RWPE2 (cell line): ENCODE measurements around the gene IPPK.

Experiments
- ATAC-seq: fragments of 200-7000 bp; cut with Tn5 transposase; 3 replicates; pipeline ENCODE4 v1.9.1; 2021; ENCODE audit warnings: low read depth
- DNase-seq: peaks from one replicate; pipeline ENCODE4 v3.0.0-alpha.2; 2020; ENCODE audit warnings: low spot score
- H3K27ac ChIP-seq: fragments of 450-650 bp; 2 replicates; pipeline ENCODE4 v1.5.1; 2017; ENCODE audit warnings: mild to moderate bottlenecking; ENCODE audit not compliant: poor library complexity, severe bottlenecking
- H3K27me3 ChIP-seq: fragments of 250-450 bp; sonication (Bioruptor Pico); 2 replicates; pipeline ENCODE4 v1.5.1; 2021; ENCODE audit warnings: mild to moderate bottlenecking, moderate library complexity; ENCODE audit not compliant: insufficient read depth, poor library complexity, severe bottlenecking
- H3K36me3 ChIP-seq: fragments of 250-450 bp; sonication (Bioruptor Pico); 2 replicates; pipeline ENCODE4 v1.5.1; 2020; ENCODE audit warnings: low read depth, mild to moderate bottlenecking, moderate library complexity
- H3K4me1 ChIP-seq: fragments of 250-450 bp; sonication (Bioruptor Pico); 2 replicates; pipeline ENCODE4 v1.5.1; 2021; ENCODE audit warnings: mild to moderate bottlenecking, moderate library complexity; ENCODE audit not compliant: insufficient read depth, poor library complexity, severe bottlenecking
- H3K4me3 ChIP-seq: fragments of 250-450 bp; sonication (Bioruptor Pico); 2 replicates; pipeline ENCODE4 v1.5.1; 2021; ENCODE audit warnings: mild to moderate bottlenecking, moderate library complexity; ENCODE audit not compliant: severe bottlenecking
- H3K9me3 ChIP-seq: fragments of 250-450 bp; sonication (Bioruptor Pico); 2 replicates; pipeline ENCODE4 v1.5.1; 2021; ENCODE audit warnings: mild to moderate bottlenecking, moderate library complexity; ENCODE audit not compliant: severe bottlenecking
- TF ChIP-seq, protein P1 (sequence below): fragments of 450-650 bp; IDR thresholded peaks from one replicate; pipeline ENCODE4 v1.5.1; 2017; ENCODE audit warnings: mild to moderate bottlenecking, moderate library complexity; ENCODE audit not compliant: poor library complexity, severe bottlenecking

The IPPK gene

DNA sequence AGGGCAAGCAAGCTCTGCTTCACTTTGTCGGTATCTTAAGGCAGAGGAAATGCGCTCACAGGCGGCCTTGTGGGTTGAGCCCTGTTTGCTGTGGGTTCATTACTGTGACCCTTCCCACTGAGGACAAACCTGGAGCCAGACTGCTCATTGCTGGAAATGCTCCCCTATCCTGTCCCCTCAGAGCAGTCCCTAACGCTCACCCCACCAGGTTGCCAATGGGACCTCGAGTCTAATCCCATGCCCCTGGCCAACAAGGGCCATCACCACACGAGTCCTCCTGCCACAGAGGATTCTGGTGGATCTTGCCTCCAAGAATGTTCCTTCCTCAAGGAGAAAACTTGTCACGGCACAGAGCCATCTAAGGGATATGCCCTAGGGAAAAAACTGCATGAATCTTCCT, 14.6 kb downstream of the IPPK start:
- H3K4me3 ChIP-seq, result no peak overlapping the region
- H3K9me3 ChIP-seq, result no peaks in the 10 kb centered on the region
- H3K4me1 ChIP-seq, result peaks cover 6% of the 10 kb centered on the region
- 0 out of 3 replicates have a peak, but pooled peaks have one; percentile 14 for ATAC-seq
- peaks cover 22% of the 10 kb centered on the region for H3K36me3 ChIP-seq
- H3K27me3 ChIP-seq, result no peaks in the 10 kb centered on the region
- H3K27ac ChIP-seq, result peak overlapping the region; percentile 8
- TF ChIP-seq, protein P1, sequence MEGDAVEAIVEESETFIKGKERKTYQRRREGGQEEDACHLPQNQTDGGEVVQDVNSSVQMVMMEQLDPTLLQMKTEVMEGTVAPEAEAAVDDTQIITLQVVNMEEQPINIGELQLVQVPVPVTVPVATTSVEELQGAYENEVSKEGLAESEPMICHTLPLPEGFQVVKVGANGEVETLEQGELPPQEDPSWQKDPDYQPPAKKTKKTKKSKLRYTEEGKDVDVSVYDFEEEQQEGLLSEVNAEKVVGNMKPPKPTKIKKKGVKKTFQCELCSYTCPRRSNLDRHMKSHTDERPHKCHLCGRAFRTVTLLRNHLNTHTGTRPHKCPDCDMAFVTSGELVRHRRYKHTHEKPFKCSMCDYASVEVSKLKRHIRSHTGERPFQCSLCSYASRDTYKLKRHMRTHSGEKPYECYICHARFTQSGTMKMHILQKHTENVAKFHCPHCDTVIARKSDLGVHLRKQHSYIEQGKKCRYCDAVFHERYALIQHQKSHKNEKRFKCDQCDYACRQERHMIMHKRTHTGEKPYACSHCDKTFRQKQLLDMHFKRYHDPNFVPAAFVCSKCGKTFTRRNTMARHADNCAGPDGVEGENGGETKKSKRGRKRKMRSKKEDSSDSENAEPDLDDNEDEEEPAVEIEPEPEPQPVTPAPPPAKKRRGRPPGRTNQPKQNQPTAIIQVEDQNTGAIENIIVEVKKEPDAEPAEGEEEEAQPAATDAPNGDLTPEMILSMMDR, result no peak
- DNase-seq, result no peak

DNA sequence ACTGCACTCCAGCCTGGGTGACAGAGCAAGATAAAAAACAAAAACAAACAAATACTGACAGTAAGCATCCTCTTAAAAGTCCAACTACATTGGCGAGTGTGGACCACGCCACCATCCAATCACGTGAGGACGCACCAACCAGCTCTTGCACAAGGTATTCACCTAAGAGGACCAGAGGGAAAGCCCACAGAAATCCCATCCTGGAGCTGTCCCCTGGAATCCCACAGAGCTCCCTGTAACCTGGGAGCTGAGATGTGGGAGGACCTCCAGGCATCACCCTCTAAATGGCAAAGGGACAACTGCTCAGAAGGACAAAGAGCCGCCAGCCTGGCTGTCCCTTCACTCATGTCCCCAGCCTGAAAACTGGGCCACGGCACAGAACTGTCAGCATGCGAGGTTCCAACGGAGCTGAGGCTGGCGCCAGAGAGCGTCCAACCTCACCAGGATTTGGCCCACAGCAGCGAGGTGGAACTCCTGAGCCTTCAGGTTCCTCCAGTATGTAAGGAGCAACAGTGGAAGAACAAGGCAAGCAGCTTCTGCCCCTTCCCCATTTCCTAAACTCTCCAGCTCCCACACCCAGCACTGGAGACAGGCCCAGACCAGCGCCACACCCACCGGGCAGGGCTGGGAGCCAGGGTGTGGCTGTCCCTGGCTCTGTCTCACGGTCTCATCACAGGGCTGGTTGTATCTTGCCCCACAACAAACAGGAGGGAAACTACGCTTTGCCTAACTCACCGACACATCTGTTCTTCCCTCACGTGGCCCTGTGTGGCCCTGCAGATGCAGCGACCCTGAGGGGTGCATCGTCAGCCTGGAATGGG, 15.2 kb downstream of the IPPK start:
- TF ChIP-seq, protein P1, result no peak
- ATAC-seq (peak; percentile 71), DNase-seq (no peak)
- Histone ChIP-seq H3K4me1 (peaks cover 6% of the 10 kb centered on the region), H3K4me3 (no peak overlapping the region), H3K9me3 (no peaks in the 10 kb centered on the region), H3K36me3 (peaks cover 22% of the 10 kb centered on the region), H3K27me3 (no peaks in the 10 kb centered on the region), H3K27ac (peak overlapping the region; percentile 8)

DNA sequence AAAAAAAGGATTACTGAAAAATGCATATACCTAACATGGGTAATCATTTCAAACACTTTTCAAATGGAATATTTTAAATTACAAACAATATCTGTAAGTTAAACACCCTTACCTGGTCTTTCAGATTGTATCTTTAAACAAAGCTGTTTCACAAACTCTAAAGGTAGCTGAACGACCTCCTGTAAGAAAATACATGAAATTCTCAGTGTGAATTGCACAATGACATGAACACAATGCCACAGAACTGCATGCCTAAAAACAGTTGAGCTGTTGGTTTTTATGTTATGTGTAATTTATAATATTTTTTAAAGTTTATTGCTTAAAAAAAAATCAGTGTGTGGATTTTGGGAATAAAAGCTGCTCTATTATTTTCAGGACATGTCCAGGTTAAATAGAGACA, 17.5 kb downstream of the IPPK start:
- no peak overlapping the region for H3K27ac ChIP-seq
- peaks cover 24% of the 10 kb centered on the region for H3K36me3 ChIP-seq
- TF ChIP-seq, protein P1, result no peak
- H3K4me3 ChIP-seq, result no peak overlapping the region
- DNase-seq (no peak), ATAC-seq (no peak)
- H3K27me3 ChIP-seq, result no peaks in the 10 kb centered on the region
- H3K4me1 ChIP-seq, result peaks cover 6% of the 10 kb centered on the region
- no peaks in the 10 kb centered on the region for H3K9me3 ChIP-seq

DNA sequence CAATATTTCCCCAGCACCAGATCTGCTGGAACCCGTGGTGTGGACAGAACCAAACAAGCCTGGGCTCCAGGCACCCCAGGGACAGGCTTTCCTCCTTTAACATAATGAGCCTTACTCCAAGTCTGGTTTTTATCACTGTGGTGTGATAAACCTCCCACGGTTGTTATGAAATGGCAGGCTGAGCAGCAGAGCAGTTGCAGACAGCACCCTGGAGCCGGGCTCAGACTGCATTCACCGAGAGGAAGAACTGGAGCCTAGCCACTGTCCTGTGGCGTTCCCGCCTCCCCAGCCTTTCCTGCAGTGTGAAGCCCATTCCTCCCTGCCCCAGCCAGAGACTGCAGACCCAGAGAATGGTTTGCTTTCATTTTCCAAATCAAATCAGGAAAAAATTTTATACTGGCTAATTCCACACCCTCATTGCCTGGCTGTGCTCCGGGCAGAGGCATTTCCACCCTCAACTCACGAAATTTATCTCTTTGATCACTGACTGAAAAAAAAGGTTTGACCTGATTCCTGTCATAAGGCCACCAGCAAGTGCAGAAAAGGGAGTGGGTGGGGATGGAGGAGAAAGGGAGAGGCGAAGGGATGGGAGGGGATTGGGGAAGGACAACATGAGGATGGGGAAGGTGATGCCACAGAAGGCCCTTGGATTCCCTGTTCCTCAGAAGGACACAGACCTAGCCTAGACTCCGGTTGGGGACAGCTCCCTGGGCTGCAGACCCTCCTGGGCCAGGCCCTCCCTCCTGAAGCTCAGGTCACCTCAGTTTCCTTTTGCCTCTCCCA, 18.9 kb downstream of the IPPK start:
- DNase-seq, result no peak
- Histone ChIP-seq H3K4me1 (peaks cover 6% of the 10 kb centered on the region), H3K36me3 (peaks cover 38% of the 10 kb centered on the region), H3K4me3 (no peak overlapping the region), H3K27ac (no peak overlapping the region), H3K9me3 (no peaks in the 10 kb centered on the region), H3K27me3 (no peaks in the 10 kb centered on the region)
- ATAC-seq, result no peak
- TF ChIP-seq, protein P1, result no peak
